ENCODE measurements around the gene NCF4.

Gene NCF4

DNA sequence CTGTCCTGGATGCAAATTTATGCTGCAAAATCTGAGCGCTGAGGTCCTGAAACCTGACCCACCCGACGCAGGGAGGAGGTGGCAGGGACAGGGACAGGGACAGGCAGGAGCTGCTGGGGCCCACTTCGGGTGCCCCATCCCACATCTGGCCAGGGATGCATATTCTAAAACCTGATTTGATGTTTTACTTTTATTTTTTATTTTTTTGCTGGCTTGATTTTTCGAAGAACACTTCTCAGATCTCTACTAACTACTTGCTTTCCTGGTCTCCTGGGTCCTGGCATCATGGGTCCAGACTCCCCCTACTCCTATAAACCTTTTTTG is 43.3 kb upstream of the NCF4 start:
- no peak for DNase-seq (ENCODE audit: low read depth)
- H3K4me3 ChIP-seq (ENCODE audit: low read depth, low read length): no peak overlapping the region
- TF ChIP-seq, protein P1, sequence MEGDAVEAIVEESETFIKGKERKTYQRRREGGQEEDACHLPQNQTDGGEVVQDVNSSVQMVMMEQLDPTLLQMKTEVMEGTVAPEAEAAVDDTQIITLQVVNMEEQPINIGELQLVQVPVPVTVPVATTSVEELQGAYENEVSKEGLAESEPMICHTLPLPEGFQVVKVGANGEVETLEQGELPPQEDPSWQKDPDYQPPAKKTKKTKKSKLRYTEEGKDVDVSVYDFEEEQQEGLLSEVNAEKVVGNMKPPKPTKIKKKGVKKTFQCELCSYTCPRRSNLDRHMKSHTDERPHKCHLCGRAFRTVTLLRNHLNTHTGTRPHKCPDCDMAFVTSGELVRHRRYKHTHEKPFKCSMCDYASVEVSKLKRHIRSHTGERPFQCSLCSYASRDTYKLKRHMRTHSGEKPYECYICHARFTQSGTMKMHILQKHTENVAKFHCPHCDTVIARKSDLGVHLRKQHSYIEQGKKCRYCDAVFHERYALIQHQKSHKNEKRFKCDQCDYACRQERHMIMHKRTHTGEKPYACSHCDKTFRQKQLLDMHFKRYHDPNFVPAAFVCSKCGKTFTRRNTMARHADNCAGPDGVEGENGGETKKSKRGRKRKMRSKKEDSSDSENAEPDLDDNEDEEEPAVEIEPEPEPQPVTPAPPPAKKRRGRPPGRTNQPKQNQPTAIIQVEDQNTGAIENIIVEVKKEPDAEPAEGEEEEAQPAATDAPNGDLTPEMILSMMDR (conservative IDR thresholded peaks at IDR 0.05; ENCODE audit: low read depth, low read length): no peak

- no peak overlapping the region for H3K4me3 ChIP-seq (ENCODE audit: low read depth, low read length)
- TF ChIP-seq, protein P1 (conservative IDR thresholded peaks at IDR 0.05; ENCODE audit: low read depth, low read length): no peak
- no peak for DNase-seq (ENCODE audit: low read depth)
These were observed 42.7 kb upstream of the NCF4 start for GRCh38 chr22:36818010-36818642.

GRCh38 chr22:36819112-36819511 is 41.7 kb upstream of the NCF4 start:
- no peak for DNase-seq (ENCODE audit: low read depth)
- H3K4me3 ChIP-seq (ENCODE audit: low read depth, low read length): no peak overlapping the region
- TF ChIP-seq, protein P1 (conservative IDR thresholded peaks at IDR 0.05; ENCODE audit: low read depth, low read length): no peak

DNA sequence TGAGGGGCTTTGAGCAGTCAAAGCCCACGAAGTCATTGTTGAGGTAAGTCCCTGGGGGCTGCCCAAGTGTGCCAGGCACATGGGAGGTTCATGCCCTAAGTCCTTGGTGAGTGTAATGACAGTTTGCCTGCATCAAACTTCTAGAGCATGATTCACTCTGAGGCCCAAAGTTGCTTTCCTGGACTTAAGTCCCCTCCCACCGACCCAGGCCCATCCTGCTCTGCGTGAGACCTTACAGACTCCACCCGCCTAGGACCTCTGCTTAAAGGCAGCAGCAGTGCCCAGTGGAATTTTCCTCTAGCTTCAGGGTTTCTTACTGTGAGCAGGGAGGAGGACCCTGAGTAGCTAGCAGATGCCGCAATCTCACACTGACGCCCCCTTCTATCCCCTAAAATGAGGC is 38.2 kb upstream of the NCF4 start:
- TF ChIP-seq, protein P1 (conservative IDR thresholded peaks at IDR 0.05; ENCODE audit: low read depth, low read length): no peak
- H3K4me3 ChIP-seq (ENCODE audit: low read depth, low read length): no peak overlapping the region
- no peak for DNase-seq (ENCODE audit: low read depth)

GRCh38 chr22:36823186-36823839 is 37.5 kb upstream of the NCF4 start:
- DNase-seq (ENCODE audit: low read depth): peak; percentile 23

DNA sequence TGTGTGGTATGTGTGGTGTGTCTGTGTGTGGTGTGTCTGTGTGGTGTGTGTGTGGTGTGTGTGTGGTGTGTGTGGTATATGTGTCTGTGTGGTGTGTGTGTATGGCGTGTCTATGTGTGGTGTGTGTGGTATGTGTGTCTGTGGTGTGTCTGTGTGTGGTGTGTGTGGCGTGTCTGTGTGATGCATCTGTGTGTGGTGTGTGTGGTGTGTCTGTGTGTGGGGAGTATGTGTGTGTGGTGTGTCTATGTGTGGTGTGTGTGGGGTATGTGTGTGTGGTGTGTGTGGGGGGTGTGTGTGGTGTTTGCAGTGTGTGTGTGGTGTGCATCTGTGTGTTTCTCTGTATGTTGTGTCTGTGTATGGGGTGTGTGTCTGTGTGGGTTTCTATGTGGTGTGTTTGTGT is 36.2 kb upstream of the NCF4 start:
- no peak overlapping the region for H3K4me3 ChIP-seq (ENCODE audit: low read depth, low read length)
- TF ChIP-seq, protein P1 (conservative IDR thresholded peaks at IDR 0.05; ENCODE audit: low read depth, low read length): no peak
- DNase-seq (ENCODE audit: low read depth): no peak

More at GRCh38 chr22:36823186-36823839, 37.5 kb upstream of the NCF4 start:
- H3K4me3 ChIP-seq (ENCODE audit: low read depth, low read length): no peak overlapping the region
- TF ChIP-seq, protein P1 (conservative IDR thresholded peaks at IDR 0.05; ENCODE audit: low read depth, low read length): no peak

GRCh38 chr22:36826262-36826661 is 34.5 kb upstream of the NCF4 start:
- H3K4me3 ChIP-seq (ENCODE audit: low read depth, low read length): no peak overlapping the region
- no peak for DNase-seq (ENCODE audit: low read depth)
- TF ChIP-seq, protein P1 (conservative IDR thresholded peaks at IDR 0.05; ENCODE audit: low read depth, low read length): no peak
